GM23248 (cell line): ENCODE results near the gene FARP2. TPM values are rescaled to one million over a fixed set of nuclear protein-coding genes. Genes with fewer than 3 reads are reported as not detected.

Experiments
- DNase-seq: peaks from one replicate; pipeline ENCODE4 v3.0.0-alpha.2; 2015
- H2AFZ ChIP-seq: fragments of 200-600 bp; sonication (generic); 2 replicates; pipeline ENCODE4 v1.6.1; 2016; ENCODE audit warnings: antibody characterized with exemption
- H3F3A ChIP-seq: fragments of 200-600 bp; sonication (generic); 2 replicates; pipeline ENCODE4 v1.6.1; 2016; ENCODE audit warnings: mild to moderate bottlenecking, antibody characterized with exemption, mixed run types; ENCODE audit not compliant: insufficient read depth
- H3K27ac ChIP-seq: fragments of 200-600 bp; sonication (generic); 2 replicates; pipeline ENCODE4 v1.5.1; 2016; ENCODE audit warnings: mild to moderate bottlenecking
- H3K27me3 ChIP-seq: fragments of 200-600 bp; sonication (generic); replicated peaks from 2 replicates; pipeline ENCODE4 v1.6.1; 2016; ENCODE audit warnings: mild to moderate bottlenecking; ENCODE audit not compliant: insufficient read depth
- H3K36me3 ChIP-seq: fragments of 200-600 bp; sonication (generic); 2 replicates; pipeline ENCODE4 v1.6.1; 2016; ENCODE audit warnings: low read depth, mild to moderate bottlenecking
- H3K4me1 ChIP-seq: fragments of 200-600 bp; sonication (generic); 2 replicates; pipeline ENCODE4 v1.6.1; 2016; ENCODE audit warnings: mild to moderate bottlenecking; ENCODE audit not compliant: insufficient read depth
- H3K4me2 ChIP-seq: fragments of 200-600 bp; sonication (generic); one replicate; pipeline ENCODE4 v1.6.1; 2016; ENCODE audit warnings: mild to moderate bottlenecking; ENCODE audit not compliant: unreplicated experiment
- H3K4me3 ChIP-seq: fragments of 200-600 bp; sonication (generic); 2 replicates; pipeline ENCODE4 v1.5.1; 2016; ENCODE audit warnings: mild to moderate bottlenecking
- H3K79me2 ChIP-seq: fragments of 200-600 bp; sonication (generic); 2 replicates; pipeline ENCODE4 v1.6.1; 2016; ENCODE audit warnings: mild to moderate bottlenecking; ENCODE audit not compliant: insufficient read depth
- H3K9ac ChIP-seq: fragments of 200-600 bp; sonication (generic); 2 replicates; pipeline ENCODE4 v1.6.1; 2016; ENCODE audit warnings: mild to moderate bottlenecking
- H3K9me2 ChIP-seq: fragments of 200-600 bp; sonication (generic); 2 replicates; pipeline ENCODE4 v1.6.1; 2016; ENCODE audit warnings: mixed run types, mild to moderate bottlenecking, moderate library complexity; ENCODE audit not compliant: insufficient read depth
- H3K9me3 ChIP-seq: fragments of 200-600 bp; sonication (generic); one replicate; pipeline ENCODE4 v1.6.1; 2017; ENCODE audit warnings: low read depth
- H4K20me1 ChIP-seq: fragments of 200-600 bp; sonication (generic); 2 replicates; pipeline ENCODE4 v1.6.0; 2016; ENCODE audit not compliant: insufficient read depth
- EZH2 ChIP-seq: fragments of 200-600 bp; sonication (generic); IDR thresholded peaks from 2 replicates; pipeline ENCODE4 v1.6.1; 2018; ENCODE audit warnings: antibody characterized with exemption, mild to moderate bottlenecking; ENCODE audit not compliant: insufficient read depth, poor library complexity, severe bottlenecking
- EZH2phosphoT487 ChIP-seq: fragments of 200-600 bp; sonication (generic); IDR thresholded peaks from 2 replicates; pipeline ENCODE4 v1.6.1; 2018; ENCODE audit warnings: antibody characterized with exemption, moderate library complexity, mild to moderate bottlenecking, low read depth; ENCODE audit not compliant: insufficient read depth
- WGBS, 2 experiments: methylation state at CpG; one replicate each; pipeline ENCODE4 v1.1.6; 2015 to 2017; ENCODE audit warnings: low lambda C conversion rate in 2 of 2, low coverage in 1 of 2; ENCODE audit errors: missing lambda C conversion rate in 2 of 2; 5-methylcytosine and 5-hydroxymethylcytosine counted together
- in situ Hi-C: fragments of 300-500 bp; cut with MboI; formaldehyde crosslinking; loops from 2 replicates; pipeline ENCODE4 v1.15.0; 2020
- polyA plus RNA-seq: library from polyadenylated mRNA; unstranded; fragments of >200 nt; fragmentation: Nextera tagmentation; extraction: Ambion mirVana; gene quantifications from 2 replicates; pipeline ENCODE4 v1.2.1, GENCODE V29; 2016
- total RNA-seq: library from RNA; depleted of rRNA; stranded (reverse); fragments of >200 nt; shearing (Covaris generic); gene quantifications from 2 replicates; pipeline ENCODE4 v1.2.3, GENCODE V29; 2014

The FARP2 gene
- total and polyA plus RNA-seq, 2 experiments from 2014 or later = 30.9 to 39.0 TPM

DNA sequence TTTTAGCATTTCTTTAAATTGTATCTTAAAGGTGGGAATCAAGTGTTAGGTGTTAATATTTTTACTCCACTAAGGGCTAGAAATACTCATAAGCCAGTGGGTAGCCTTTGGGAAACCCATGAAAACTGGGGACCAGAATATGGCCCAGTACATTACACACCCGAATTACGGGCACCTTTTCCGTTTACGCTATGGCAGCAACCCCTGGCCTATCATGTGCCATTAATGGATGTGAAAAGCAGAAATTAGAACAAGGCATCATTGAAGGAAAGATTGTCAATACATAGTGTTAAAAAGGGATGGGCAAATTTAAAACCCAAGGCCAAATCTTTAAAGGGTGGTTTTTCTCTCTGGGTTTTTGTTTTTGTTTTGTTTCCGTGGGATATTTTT is 781 bp downstream of the FARP2 start:
- Histone ChIP-seq H3K4me1 (peaks cover 14% of the 10 kb centered on the region), H3K79me2 (peaks cover 52% of the 10 kb centered on the region), H3K36me3 (peaks cover 17% of the 10 kb centered on the region), H3K9me2 (no peaks in the 10 kb centered on the region), H3K27me3 (no peaks in the 10 kb centered on the region), H4K20me1 (peaks cover 4% of the 10 kb centered on the region; the same call in 1 of the 2 replicates), H3K9ac (peak overlapping the region; percentile 88), H3K27ac (peak overlapping the region; percentile 72), H3K4me3 (peak overlapping the region; percentile 77), H3K9me3 (no peaks in the 10 kb centered on the region), H3K4me2 (peak overlapping the region; percentile 77), H3F3A (peaks cover 45% of the 10 kb centered on the region), H2AFZ (peak overlapping the region; percentile 26)
- no peak for TF ChIP-seq EZH2phosphoT487
- no peak for TF ChIP-seq EZH2
- DNase-seq = peak; percentile 55
- in situ Hi-C loops = no loop called here
- 2 to 5% methylated on average over 5 of the region's 5 CpGs for WGBS, 2 experiments

DNA sequence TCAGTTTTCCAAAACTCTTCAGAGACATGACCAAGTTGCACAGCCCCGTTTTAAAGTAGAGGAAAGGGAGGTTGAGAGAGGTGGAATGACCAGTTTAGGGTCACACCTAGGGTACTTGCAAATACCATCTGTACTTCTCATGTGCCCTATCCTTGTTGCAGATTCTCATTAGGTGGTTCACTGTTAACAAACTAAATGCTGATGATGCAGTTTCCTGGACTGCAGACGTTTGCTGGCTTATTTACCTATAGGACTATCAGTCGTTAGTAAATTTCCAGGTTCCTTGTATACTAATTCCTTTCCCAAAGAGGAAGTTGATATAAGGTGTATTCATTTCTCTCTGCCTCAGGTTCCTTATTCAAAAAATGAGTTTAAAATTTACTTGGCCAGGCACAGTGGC is 1.4 kb downstream of the FARP2 start:
- Histone ChIP-seq H3K27me3 (no peaks in the 10 kb centered on the region), H3K36me3 (peaks cover 14% of the 10 kb centered on the region; the same call in 1 of the 2 replicates), H3K9me2 (no peaks in the 10 kb centered on the region), H3K9me3 (no peaks in the 10 kb centered on the region), H3K79me2 (peaks cover 59% of the 10 kb centered on the region), H3F3A (peaks cover 38% of the 10 kb centered on the region), H4K20me1 (peaks cover 4% of the 10 kb centered on the region; the same call in 1 of the 2 replicates), H3K4me2 (peak overlapping the region; percentile 77), H3K9ac (peak overlapping the region; percentile 88), H3K27ac (peak overlapping the region; percentile 72), H3K4me3 (peak overlapping the region; percentile 77), H3K4me1 (peaks cover 14% of the 10 kb centered on the region), H2AFZ (no peak overlapping the region)
- DNase-seq = no peak
- TF ChIP-seq EZH2 = no peak
- in situ Hi-C loops = no loop called here
- 40 to 44% methylated on average over 3 of the region's 3 CpGs for WGBS, 2 experiments

DNA sequence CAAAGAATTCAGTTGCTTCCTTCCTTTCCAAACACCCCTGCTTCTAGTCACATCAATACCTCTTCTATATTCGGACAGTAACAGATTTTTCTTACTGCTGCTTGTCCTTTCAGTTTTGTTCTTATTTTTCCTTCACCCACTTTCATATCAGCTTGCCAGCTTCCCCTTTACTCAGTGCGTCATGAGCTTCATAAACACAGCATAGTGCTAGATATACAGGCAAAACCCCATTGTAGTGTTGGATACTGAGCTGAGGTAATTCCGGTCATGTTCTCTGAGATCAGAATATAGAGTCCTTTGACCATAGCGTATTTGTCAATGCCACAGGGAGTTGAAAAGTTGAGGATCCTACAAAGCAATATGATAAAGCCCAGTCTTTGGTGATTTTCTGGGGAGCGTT is 2.4 kb downstream of the FARP2 start:
- H3K79me2 ChIP-seq = peaks cover 68% of the 10 kb centered on the region
- H3K36me3 ChIP-seq = peaks cover 12% of the 10 kb centered on the region; the same call in 1 of the 2 replicates
- H3K9me2 ChIP-seq = no peaks in the 10 kb centered on the region
- no peak overlapping the region for H3K27ac ChIP-seq
- H4K20me1 ChIP-seq = peaks cover 4% of the 10 kb centered on the region; the same call in 1 of the 2 replicates
- no peak overlapping the region for H2AFZ ChIP-seq
- no peaks in the 10 kb centered on the region for H3K9me3 ChIP-seq
- H3K4me2 ChIP-seq = no peak overlapping the region
- DNase-seq = no peak
- peaks cover 28% of the 10 kb centered on the region for H3F3A ChIP-seq
- H3K4me1 ChIP-seq = peaks cover 16% of the 10 kb centered on the region
- H3K9ac ChIP-seq = no peak overlapping the region
- in situ Hi-C loops = no loop called here
- TF ChIP-seq EZH2 (no peak), EZH2phosphoT487 (no peak)
- 73 to 87% methylated on average over 5 of the region's 5 CpGs for WGBS, 2 experiments
- no peaks in the 10 kb centered on the region for H3K27me3 ChIP-seq
- no peak overlapping the region for H3K4me3 ChIP-seq

DNA sequence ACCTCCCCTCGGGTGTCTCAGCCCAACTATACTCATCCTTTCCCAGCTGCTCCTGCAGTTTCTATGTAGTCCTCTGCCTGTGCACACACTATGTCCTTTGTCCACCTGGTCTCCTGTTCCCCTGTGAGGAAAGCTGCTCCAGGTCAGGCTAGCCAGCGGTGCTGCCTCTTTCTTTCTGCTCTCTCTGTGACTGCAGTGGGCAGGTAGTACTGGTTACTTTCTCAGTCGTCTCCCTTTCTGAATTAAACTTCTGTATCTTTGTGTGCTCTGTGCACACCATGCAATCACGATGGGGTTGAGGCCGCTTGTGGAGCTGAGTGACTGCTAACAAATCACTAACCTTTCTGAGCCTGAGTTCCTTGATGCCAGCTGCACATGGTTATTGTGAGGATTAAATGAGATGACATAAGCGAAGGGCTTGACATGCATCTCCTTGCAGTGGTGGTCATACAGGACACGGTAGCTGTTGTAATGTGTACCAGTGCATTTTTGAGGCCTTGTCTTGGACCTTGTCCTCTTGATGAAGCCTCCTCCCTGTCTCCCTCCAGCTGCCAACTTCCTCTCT is 3.5 kb downstream of the FARP2 start:
- in situ Hi-C loops = no loop called here
- Histone ChIP-seq H3K4me1 (peaks cover 19% of the 10 kb centered on the region), H3K27me3 (no peaks in the 10 kb centered on the region), H3K79me2 (peaks cover 79% of the 10 kb centered on the region), H3K9me2 (no peaks in the 10 kb centered on the region), H3F3A (peaks cover 18% of the 10 kb centered on the region), H3K27ac (no peak overlapping the region), H4K20me1 (peaks cover 4% of the 10 kb centered on the region; the same call in 1 of the 2 replicates), H3K36me3 (0 out of 2 replicates have a peak, but pooled peaks cover under 1% of the 10 kb centered on the region), H3K9me3 (no peaks in the 10 kb centered on the region), H3K4me2 (no peak overlapping the region), H2AFZ (no peak overlapping the region), H3K4me3 (no peak overlapping the region), H3K9ac (no peak overlapping the region)
- TF ChIP-seq EZH2 = no peak
- 54 to 61% methylated on average over 7 of the region's 7 CpGs for WGBS, 2 experiments
- DNase-seq = no peak
